Muscle of leg (tissue), 11 donors: ENCODE results near the gene SORCS3. TPM values are rescaled to one million over a fixed set of nuclear protein-coding genes. Genes with fewer than 3 reads are reported as not detected.

Source experiments
- DNase-seq: peaks from one replicate; pipeline ENCODE4 v3.0.0; 2013
- H3K27ac ChIP-seq: one replicate; pipeline ENCODE4 v1.5.1; 2013; ENCODE audit warnings: mild to moderate bottlenecking, low read length, control low read depth
- H3K27me3 ChIP-seq: one replicate; pipeline ENCODE4 v1.6.1; 2013; ENCODE audit warnings: low read length; ENCODE audit not compliant: control insufficient read depth, insufficient read depth
- H3K36me3 ChIP-seq: one replicate; pipeline ENCODE4 v1.6.1; 2013; ENCODE audit warnings: low read length; ENCODE audit not compliant: control insufficient read depth, insufficient read depth
- H3K4me1 ChIP-seq: one replicate; pipeline ENCODE4 v1.6.1; 2013; ENCODE audit warnings: low read length; ENCODE audit not compliant: control insufficient read depth, insufficient read depth
- H3K4me3 ChIP-seq: one replicate; pipeline ENCODE4 v1.5.1; 2013; ENCODE audit warnings: low read length, control low read depth
- H3K9me3 ChIP-seq: replicated peaks from 2 replicates; pipeline ENCODE4 v1.6.1; 2013; ENCODE audit warnings: low read depth, low read length; ENCODE audit not compliant: control insufficient read depth
- WGBS: methylation state at CpG from one replicate; pipeline ENCODE4 v1.1.5; 2013; ENCODE audit warnings: missing lambda C conversion rate; ENCODE audit not compliant: insufficient coverage; 5-methylcytosine and 5-hydroxymethylcytosine counted together
- polyA plus RNA-seq, 8 donors: library from polyadenylated mRNA; unstranded; fragments of 120-200 nt; gene quantifications; one replicate each; pipeline versions ENCODE4 v1.2.1 to v1.2.3, GENCODE V29; 2013; ENCODE audit warnings: inconsistent platforms in 1 of 8, low replicate concordance in 1 of 8; ENCODE audit not compliant: insufficient read length in 8 of 8, insufficient read depth in 1 of 8
- total RNA-seq: library from RNA; stranded (reverse); fragments of 120-200 nt; gene quantifications from one replicate; pipeline ENCODE4 v1.2.4, GENCODE V29; 2013

Gene SORCS3
- total and polyA plus RNA-seq, 9 donors: 0.03 to 0.36 (median 0.13) TPM; not detected in 1

DNA sequence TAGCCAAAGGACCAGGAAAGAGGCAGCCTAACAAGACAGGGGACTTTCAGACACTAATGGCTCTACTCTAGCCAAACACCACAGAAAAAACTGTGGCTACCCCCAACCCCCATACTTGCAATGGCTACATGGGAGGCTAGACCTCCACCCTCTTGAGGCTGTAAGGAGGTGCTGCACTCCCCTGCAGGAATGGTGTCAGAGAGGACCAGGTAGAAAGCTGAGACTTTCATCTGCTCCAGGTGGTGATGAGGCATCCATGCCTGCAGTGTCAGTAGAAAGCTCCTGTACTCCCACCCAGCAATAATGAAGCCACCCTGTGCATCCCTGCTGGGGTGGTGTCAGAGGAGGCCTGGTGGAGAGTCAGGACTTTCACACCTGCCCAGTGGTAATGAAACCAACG lies 18.9 kb upstream of the SORCS3 start:
- no peak for DNase-seq
- no peak overlapping the region for H3K4me3 ChIP-seq

DNA sequence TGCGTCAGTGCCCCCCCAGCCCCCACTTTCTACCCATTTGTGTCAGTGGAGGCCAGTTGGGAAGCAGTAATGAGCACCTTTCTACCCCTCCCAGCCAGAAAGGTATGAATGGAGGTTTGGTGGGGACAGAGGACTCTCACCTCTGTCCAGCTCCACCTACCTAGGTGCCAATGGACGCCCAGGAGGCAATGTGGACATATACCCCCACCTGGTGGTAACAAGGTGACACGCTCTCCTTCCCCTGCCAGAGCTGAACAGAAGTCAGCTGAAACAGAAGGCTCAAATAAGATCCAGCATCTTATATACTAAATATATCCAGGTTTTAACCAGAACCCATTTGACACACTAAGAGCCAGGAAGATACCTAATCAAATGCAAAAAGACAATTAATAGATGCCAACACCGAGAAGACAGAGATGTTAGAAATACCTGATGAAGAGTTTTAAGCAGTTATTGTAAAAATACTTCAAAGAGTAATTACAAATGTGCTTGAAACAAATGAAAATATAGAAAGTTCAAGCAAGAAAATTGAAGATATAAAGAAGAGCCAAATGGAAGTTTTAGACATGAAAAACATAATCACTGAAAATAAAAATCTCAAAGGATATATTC lies 18.4 kb upstream of the SORCS3 start:
- WGBS: no CpG with 5 or more reads among the region's 4 CpGs
- no peaks in the 10 kb centered on the region for H3K9me3 ChIP-seq
- no peak for DNase-seq
- no peak overlapping the region for H3K27ac ChIP-seq
- H3K4me3 ChIP-seq: no peak overlapping the region
- no peaks in the 10 kb centered on the region for H3K36me3 ChIP-seq
- H3K4me1 ChIP-seq: no peaks in the 10 kb centered on the region
- H3K27me3 ChIP-seq: peaks cover 2% of the 10 kb centered on the region

More for the DNA sequence above, 18.9 kb upstream of the SORCS3 start:
- H3K36me3 ChIP-seq: no peaks in the 10 kb centered on the region
- H3K9me3 ChIP-seq: no peaks in the 10 kb centered on the region
- peaks cover 2% of the 10 kb centered on the region for H3K27me3 ChIP-seq
- H3K4me1 ChIP-seq: no peaks in the 10 kb centered on the region
- no peak overlapping the region for H3K27ac ChIP-seq
- WGBS: no CpG with 5 or more reads among the region's 1 CpG

DNA sequence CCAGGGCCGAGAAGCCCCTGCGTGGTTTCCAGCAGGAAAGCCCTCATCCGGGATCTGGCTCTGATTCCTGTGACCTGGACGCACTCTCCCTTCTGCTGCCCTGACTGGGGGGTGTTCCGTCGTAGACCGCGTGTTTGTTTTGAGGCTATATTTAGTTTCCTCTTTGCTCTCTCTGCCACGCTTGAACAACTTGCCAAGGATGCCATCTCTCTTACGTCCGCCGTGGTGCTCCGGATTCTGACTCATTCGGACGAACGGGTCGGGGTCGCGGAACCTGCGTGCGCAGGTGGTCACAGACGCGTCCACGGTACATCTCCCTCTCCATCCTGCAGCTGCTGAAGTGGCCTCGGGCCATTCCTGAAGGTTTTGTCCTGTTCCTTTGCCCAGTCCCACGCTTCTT lies 10.4 kb upstream of the SORCS3 start:
- Histone ChIP-seq H3K4me1 (no peaks in the 10 kb centered on the region), H3K27ac (no peak overlapping the region), H3K36me3 (no peaks in the 10 kb centered on the region), H3K4me3 (no peak overlapping the region), H3K27me3 (peaks cover 6% of the 10 kb centered on the region), H3K9me3 (no peaks in the 10 kb centered on the region)
- WGBS: 86% methylated on average over 22 of the region's 26 CpGs
- no peak for DNase-seq

DNA sequence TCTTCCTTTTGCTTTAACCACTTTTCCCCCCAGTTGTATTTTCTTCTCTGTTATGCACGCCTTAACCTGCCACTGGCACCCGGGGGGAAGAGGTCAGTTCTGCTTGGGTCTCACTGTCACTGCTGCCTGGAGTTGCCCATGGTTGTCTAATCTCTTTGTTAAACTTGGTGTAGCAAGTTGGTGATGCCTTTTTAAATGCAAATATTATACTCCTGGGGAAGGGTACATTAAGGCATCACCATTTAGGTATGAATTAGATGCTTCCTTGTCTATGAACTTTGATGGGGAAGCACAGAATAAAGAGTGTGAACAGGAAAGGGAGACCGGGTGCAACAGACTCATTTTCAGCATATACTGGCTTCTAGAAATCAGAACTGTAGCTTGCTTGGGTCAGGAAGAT lies 9.1 kb upstream of the SORCS3 start:
- no peaks in the 10 kb centered on the region for H3K9me3 ChIP-seq
- 54% methylated on average over 2 of the region's 3 CpGs for WGBS
- peaks cover 9% of the 10 kb centered on the region for H3K27me3 ChIP-seq
- no peak overlapping the region for H3K4me3 ChIP-seq
- H3K36me3 ChIP-seq: no peaks in the 10 kb centered on the region
- H3K27ac ChIP-seq: no peak overlapping the region
- no peak for DNase-seq
- H3K4me1 ChIP-seq: no peaks in the 10 kb centered on the region

DNA sequence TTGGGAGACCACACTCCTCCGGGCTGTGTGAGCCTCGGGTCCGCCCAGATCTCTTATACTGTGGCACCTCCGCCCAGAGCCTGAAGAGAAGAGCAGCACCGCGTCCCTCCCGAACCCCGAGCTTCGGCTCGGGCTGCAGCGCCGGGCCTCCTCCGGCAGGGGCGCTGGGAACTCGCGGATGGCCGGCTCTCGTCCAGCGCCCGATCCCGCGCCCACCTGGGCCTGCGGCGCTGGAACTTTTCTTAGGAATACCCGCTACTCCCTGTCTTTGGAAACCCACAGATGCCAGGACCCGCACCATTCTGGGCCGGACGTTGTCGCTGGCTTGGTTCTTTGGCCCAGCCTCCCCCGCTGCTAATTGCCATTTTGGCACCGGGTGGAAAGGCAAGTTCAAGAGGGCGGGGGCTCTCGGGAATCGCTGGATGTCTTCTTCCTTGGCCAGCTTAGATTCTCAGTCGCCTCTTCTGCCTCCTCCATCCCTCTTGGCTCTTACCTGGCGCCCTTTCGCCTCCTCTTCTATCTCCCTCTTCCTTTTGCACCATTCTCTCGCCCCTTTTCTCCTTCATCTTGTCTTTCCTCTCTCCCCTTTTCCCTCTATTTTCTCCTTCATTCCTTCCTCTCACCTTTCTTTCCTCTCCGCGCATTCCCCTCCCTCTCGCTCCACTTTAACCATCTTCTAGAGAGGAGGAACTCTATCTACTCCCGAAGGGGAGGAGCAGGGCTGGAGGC lies 2.1 kb upstream of the SORCS3 start:
- H3K27me3 ChIP-seq: peaks cover 64% of the 10 kb centered on the region

DNA sequence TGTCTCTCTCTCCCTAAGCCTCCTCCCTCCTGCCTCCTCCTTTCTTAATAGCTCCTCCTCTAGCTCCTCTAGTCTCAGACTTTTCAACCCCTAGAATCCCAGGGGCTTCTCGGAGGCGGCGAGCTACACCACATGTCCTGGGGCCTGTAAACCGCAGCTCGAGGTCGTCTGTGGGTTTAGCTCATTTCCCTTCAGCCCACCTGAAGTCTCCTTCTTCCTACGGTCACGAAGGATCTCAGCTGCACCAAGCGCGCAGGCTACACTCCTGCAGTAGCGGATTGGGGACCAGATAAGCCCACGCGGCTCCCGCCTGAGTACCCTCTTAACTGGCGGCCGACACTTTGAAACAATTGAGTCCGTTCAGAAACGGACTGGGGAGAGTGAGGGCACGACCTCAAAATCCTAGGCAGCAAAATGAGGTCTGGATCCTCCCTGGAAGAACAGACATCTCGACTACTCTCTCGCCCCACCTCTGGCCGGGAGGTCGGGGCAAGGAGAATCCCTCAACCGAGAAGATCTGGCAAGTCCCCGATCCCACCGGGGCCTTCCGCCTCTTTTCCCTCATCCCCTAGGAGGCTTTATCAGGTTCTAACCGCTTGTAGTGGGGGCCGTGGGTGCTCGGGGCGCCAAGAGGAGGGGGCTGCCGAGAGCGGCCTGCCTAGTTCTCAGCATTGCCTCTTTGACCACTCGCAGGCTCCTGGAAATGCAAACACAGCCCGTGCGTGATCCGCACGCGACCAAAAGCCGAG lies 1.3 kb upstream of the SORCS3 start:
- Histone ChIP-seq H3K36me3 (no peaks in the 10 kb centered on the region), H3K4me3 (no peak overlapping the region), H3K27ac (no peak overlapping the region), H3K27me3 (peaks cover 67% of the 10 kb centered on the region), H3K9me3 (no peaks in the 10 kb centered on the region), H3K4me1 (peaks cover 5% of the 10 kb centered on the region)
- under 1% methylated on average over 40 of the region's 40 CpGs for WGBS
- DNase-seq: peak; percentile 4

More for the DNA sequence above, 2.1 kb upstream of the SORCS3 start:
- WGBS: 1% methylated on average over 42 of the region's 42 CpGs
- Histone ChIP-seq H3K9me3 (no peaks in the 10 kb centered on the region), H3K4me1 (peaks cover 5% of the 10 kb centered on the region), H3K36me3 (no peaks in the 10 kb centered on the region), H3K4me3 (no peak overlapping the region), H3K27ac (no peak overlapping the region)
- DNase-seq: no peak

DNA sequence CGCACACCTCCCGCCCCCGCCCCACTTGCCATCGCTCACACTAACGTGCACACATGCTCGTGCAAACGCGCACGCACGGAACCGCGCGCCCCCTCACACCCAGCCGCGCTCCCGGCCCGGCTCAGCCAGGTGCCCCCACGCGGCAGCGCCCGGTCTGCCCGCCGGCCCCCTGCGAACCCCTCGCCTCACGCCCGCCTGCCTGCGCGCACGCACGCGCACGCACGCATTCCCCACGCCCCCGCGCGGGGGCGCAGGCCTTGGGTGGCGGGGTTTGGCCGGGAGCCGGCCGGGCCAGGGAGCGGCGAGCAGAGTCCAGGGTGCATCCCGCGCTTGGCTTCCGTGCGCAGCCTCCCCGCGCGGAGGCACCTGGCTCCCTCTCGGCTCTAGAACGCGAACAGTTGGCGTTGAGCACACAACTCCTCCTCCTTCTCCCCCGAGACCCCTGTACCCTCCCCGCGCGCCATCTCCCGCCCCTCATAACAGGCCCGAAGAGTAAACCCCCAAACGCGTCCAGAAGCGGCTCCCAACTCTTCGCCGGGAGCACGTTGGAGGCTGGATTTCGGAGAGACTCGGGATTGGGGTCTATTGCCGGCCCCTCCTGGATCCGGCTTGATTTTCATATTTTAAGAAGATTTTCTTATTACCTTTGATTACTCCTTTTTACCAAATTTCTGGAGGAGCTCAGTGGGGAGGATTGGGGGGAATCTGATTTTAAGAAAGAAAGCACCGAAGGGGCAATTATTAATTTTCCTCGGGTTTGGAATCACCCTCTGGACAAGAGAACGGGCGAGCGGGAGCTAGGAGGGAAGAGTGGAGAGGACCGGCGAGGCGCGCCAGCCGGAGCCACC lies 527 bp upstream of the SORCS3 start:
- no peaks in the 10 kb centered on the region for H3K36me3 ChIP-seq
- no peak overlapping the region for H3K4me3 ChIP-seq
- H3K4me1 ChIP-seq: peaks cover 5% of the 10 kb centered on the region
- no peak for DNase-seq
- WGBS: under 1% methylated on average over 63 of the region's 82 CpGs
- no peaks in the 10 kb centered on the region for H3K9me3 ChIP-seq
- peaks cover 73% of the 10 kb centered on the region for H3K27me3 ChIP-seq
- H3K27ac ChIP-seq: no peak overlapping the region

DNA sequence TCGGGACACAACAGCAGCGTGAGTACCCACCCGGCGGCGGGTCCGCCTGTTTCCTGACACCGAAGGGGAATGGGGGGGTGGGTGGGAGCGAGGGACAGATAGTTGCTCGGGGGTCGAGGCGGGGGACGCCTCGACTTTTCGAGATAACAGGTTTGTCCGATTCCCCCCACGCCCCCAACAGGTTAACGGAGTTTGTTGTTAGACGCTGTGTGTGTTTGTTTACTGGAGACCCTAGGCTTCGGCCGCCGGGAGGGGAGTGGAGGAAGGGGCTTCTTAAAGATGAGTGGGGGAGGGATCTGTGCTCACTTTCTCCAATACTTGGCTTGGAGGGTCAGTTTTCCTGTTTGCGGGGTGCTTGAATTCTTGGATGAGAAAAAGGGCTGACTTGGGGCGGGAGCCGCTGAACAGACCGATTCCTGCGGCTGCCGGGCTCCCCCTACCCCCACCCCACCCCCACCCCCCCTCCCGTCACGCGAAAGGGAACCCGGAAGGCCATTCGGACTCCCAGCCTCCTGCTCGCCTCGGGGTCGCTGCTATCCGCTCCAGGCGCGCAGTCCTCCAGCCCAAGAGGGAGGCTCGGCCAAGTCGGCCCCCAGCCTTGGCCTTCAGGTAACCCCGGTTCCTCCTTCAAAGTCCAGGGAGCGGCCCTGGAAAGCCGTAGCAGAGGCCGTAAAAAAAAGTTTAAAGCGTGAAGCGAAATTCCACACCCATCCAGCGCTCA lies 1.0 kb downstream of the SORCS3 start:
- Histone ChIP-seq H3K27me3 (peaks cover 71% of the 10 kb centered on the region), H3K36me3 (no peaks in the 10 kb centered on the region), H3K4me1 (peaks cover 5% of the 10 kb centered on the region), H3K4me3 (peak overlapping the region; percentile 19), H3K9me3 (no peaks in the 10 kb centered on the region), H3K27ac (no peak overlapping the region)
- 0% methylated on average over 25 of the region's 47 CpGs for WGBS
- DNase-seq: no peak

DNA sequence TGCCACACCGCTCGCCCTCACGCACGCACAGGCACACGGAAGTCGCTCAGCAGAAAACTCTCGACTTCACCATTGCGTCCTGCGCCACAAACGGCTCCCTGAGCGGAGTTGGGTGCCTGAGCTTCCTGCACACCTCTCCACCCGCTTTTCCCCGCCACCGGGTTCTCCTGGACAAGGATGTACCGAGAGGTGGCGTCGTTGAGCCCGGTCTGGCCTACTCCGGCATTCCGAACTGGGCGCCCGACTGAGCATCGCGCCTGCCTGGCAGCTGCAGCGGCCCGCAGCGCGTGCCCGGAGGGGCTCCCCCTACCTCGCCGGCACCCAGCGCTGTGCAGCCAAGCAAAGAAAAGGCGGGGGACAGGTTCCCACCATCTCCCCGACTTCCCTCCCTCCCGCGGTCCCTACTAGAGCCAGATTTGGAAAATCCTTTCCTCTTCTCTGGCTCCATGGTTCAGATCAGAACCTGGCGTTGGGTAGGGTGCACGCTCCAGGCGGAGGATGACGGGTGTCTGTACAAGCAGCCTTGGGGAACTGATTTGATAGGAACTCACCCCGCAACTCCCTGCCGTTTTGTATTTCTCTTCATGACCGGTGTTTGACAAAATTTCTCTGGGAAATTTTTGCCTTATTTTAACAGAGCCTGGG lies 1.7 kb downstream of the SORCS3 start:
- no peaks in the 10 kb centered on the region for H3K9me3 ChIP-seq
- no peaks in the 10 kb centered on the region for H3K36me3 ChIP-seq
- H3K4me1 ChIP-seq: peaks cover 5% of the 10 kb centered on the region
- WGBS: 5% methylated on average over 28 of the region's 43 CpGs
- DNase-seq: peak; percentile 34
- H3K27me3 ChIP-seq: peaks cover 67% of the 10 kb centered on the region
- H3K4me3 ChIP-seq: peak overlapping the region; percentile 19
- no peak overlapping the region for H3K27ac ChIP-seq
